D721Med (cell line): ENCODE results near the gene DZIP3.

Experiments
- DNase-seq: peaks from one replicate; pipeline ENCODE4 v3.0.0; 2011; ENCODE audit warnings: low spot score; ENCODE audit not compliant: insufficient read length
- FAIRE-seq: peaks from 2 replicates; lab custom pipeline; 2011; peaks lifted over from hg19 to GRCh38; lab: Jason Lieb, UNC
- CTCF ChIP-seq: IDR thresholded peaks from 2 replicates; pipeline ENCODE4 v1.5.1; 2012; ENCODE audit warnings: mild to moderate bottlenecking, control low read depth; ENCODE audit not compliant: insufficient read depth; ENCODE audit errors: missing control alignments

DZIP3 gene

GRCh38 chr3:108599677-108600409 lies 10.3 kb downstream of the DZIP3 start:
- TF ChIP-seq CTCF = no peak
- DNase-seq = no peak
- FAIRE-seq = no peak

GRCh38 chr3:108602249-108602934 lies 12.9 kb downstream of the DZIP3 start:
- FAIRE-seq = no peak
- TF ChIP-seq CTCF = no peak
- DNase-seq = no peak

GRCh38 chr3:108602935-108603294 lies 13.4 kb downstream of the DZIP3 start:
- no peak for DNase-seq
- TF ChIP-seq CTCF = no peak
- FAIRE-seq = peak; percentile 95

- FAIRE-seq (no peak), DNase-seq (no peak)
- no peak for TF ChIP-seq CTCF
Measured at GRCh38 chr3:108603691-108604090, 14.2 kb downstream of the DZIP3 start.

- no peak for FAIRE-seq
- TF ChIP-seq CTCF = no peak
- DNase-seq = no peak
Measured at GRCh38 chr3:108605028-108605427, 15.5 kb downstream of the DZIP3 start.

- DNase-seq (no peak), FAIRE-seq (no peak)
- no peak for TF ChIP-seq CTCF
Measured at GRCh38 chr3:108605491-108605890, 16.0 kb downstream of the DZIP3 start.

GRCh38 chr3:108608750-108609149 lies 19.2 kb downstream of the DZIP3 start:
- TF ChIP-seq CTCF = no peak
- DNase-seq (no peak), FAIRE-seq (no peak)
